ENCODE measurements around the gene ACSF2.
"Not testable (repeated sequence)": the region's sequence is repeated elsewhere in the genome, so short reads cannot be mapped to it uniquely, and the experiment has no call there.

The ACSF2 gene

DNA sequence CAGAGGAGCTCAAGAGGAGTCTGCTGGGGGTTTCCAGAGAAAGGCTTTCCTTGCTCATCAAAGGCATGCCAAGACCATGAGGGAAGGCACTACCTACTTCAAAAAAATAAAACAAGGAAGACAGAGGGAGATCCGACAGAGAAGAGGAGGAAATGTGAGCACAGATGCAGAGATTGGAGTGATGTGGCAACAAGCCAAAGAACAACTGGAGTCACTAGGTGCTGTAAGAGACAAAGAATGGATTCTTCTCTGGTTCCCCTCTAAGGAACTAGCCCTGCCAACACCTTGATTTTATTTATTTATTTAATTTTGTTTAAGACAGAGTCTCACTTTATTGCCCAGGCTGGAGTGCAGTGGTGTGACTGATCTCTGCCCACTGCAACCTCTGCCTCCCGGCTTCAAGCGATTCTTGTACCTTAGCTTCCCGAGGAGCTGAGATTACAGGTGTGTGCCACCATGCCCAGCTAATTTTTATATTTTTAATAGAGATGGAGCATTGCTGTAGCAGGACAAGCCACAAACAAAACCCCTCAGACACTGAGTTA, 13.8 kb upstream of the ACSF2 start:
- no peak for DNase-seq (ENCODE audit: low spot score)

DNA sequence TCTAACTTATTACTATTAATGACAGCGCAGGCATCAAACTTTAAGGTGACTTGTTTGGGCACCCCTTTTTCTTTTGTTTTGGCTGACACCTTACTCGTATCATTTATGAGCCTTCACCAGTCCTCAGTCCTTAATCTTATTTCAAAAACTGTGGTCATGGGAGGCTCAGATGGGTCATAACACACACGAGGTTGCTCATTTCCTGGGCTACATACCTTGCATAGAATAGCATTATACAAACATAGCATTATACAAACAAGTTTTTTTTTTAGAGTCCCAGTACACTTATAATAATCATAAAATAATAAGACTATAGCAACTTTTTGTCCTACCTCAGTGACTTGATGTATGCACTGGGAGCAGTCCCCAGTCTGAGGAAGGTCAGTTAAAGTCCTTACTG, 11.2 kb upstream of the ACSF2 start:
- DNase-seq (ENCODE audit: low spot score): no peak

DNA sequence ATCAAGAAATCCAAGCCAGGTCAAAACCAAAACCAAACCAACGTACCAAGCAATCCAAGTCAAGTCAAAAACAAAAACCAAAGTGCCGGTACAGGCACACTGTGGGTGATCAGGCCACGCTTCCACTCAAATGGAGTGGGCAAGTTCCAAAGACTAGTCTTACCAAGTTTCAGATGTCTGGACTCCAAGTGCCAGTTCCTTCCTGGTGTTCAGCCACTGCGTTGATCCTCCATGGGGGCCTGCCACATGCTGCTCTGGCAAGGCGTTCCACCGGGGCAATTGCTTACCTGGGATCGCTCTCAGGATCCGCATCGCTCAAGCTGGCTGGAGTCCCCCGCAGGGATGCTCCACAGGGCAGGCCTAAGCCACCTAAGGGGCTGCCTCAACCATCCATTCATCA, 6.4 kb upstream of the ACSF2 start:
- DNase-seq (ENCODE audit: low spot score): not testable (repeated sequence)

DNA sequence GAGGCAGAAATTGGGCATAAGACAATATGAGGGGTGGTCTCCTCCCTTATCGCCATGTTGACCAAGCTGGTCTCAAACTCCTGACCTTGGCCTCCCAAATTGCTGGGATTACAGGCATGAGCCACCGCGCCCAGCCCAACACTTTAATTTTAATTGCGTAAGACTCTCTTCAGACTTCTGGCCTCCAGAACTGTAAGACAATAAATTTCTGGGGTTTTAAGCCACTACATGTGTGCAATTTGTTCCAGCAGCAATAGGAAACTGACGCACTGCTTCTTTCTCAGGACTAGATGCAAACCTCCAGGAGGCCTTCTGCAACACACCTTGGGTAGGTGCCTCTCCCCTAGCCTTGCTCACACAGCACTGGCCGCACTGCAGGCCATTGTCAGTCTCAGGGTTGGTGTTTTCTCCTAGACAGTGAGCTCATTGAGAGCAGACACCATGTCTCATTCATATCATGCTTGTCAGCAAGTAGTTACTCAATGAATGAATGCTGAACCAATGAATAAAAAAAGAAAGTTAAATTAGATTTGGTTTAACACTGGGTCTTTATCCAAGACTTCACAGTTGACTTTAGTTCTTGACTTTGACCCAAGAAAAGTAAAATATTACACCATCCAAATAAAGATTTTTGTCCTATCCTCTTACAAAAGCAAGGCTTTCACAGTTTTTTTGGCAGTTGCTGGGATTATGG, 5.5 kb upstream of the ACSF2 start:
- DNase-seq (ENCODE audit: low spot score): no peak

DNA sequence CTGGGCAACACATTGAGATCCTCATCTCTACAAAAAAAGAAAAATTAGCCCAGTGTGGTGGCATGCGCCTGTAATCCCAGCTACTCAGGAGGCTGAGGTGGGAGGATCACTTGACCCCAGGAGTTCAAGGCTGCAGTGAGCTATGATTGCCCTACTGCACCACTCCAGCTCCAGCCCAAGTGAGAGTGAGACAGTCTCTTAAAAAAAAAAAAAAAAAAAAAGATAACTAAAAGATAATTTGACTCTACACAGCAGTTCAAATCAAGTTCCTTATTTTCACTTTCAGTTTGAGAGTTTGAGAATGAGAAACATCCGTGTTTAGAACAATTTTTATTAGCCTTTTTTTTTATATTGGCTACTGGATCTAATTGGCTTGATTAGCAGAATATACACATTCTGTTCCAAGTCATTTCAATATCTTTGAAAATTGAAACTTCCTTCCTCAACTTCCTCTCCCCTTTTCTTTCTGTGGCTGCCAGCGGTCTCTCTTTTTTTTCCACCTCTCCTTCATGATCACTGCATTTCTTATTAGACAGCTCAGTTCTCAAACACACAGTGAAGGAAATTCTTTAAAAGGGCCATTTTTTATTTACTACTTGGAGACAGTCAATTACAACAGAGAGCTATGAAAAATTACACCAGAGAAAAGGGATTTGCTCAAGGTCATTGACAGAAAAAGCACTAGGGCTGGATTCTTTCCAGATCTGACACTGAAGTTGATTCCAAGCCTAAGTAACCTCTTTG, 4.5 kb upstream of the ACSF2 start:
- DNase-seq (ENCODE audit: low spot score): no peak

DNA sequence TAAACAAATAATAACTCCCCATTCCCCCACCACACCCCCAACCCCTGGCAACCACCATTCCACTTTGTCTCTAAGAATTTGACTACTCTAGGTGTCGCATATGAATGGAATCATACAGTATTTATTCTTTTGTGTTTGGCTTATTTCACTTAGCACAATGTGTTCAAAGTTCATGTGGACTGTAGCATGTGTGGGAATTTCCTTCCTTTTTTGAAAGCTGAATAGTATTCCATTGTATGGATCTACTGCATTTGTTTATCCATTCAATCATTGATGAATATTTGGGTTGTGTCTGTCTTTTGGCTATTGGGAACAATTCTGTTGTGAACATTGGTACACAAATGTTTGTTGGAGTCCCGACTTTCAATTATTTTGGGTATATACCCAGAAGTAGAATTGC, 3.3 kb upstream of the ACSF2 start:
- DNase-seq (ENCODE audit: low spot score): no peak

DNA sequence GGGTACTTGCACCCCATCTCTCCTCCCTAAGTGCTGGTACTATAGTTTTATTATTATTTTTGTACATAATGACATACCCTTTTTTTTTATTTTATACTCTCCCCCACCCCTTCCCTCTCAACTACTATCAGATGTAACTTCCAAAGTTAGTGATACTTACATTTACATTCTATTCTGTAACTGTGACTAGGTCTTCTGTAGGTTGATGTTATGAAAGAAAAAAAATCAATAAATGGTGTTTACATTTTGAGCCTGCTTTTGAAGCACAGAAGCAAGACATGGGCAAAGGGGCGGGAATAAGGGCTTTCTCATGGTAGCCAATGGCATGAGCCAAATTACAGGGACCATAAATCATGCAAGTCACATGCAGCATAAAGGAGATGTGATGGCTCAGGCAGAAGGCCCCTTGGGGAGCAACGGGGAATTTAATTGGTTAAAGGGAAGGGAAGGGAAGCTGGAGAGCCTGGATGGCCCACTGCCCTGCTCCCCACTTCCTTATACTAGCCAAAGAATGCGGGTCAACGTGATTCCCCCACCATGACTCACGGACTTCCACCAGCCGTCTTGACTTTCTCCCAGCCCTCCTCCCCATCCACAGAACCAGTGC, 2.4 kb upstream of the ACSF2 start:
- no peak for DNase-seq (ENCODE audit: low spot score)

DNA sequence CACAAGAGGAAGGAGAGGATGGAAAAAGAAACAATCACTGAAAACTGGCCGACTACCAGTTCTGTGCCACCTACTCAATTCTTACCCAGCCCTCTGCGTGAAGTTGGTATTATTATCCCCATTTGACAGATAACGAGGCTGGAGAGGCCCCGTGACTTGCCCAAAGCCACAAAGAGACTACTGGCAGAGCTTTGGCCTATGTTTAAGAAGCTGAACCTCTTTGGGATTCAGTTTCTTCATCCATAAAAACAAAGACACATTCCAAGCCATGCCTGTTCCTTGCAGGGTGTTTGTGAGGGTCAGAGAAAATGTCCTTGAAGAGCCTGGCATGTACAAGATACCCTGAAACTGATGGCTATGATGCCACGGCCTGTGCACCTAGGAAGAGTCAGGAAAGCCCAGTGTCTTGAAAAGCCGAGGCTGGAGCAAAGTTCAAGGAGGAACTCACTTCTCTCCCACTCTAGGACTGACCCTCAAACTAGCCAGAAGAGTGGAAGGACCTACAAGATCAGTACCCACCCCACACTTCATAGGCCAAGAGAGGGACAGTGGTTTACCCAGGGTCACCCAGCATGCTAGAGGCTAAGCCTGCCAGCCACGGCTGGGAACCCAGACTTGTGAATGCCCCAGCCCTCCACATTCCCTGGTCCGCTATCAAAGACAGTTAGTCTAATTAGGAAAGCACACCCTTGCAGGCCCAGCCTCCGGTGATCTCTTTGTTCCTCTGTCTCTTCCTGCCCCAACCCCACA, 1.6 kb upstream of the ACSF2 start:
- DNase-seq (ENCODE audit: low spot score): no peak

DNA sequence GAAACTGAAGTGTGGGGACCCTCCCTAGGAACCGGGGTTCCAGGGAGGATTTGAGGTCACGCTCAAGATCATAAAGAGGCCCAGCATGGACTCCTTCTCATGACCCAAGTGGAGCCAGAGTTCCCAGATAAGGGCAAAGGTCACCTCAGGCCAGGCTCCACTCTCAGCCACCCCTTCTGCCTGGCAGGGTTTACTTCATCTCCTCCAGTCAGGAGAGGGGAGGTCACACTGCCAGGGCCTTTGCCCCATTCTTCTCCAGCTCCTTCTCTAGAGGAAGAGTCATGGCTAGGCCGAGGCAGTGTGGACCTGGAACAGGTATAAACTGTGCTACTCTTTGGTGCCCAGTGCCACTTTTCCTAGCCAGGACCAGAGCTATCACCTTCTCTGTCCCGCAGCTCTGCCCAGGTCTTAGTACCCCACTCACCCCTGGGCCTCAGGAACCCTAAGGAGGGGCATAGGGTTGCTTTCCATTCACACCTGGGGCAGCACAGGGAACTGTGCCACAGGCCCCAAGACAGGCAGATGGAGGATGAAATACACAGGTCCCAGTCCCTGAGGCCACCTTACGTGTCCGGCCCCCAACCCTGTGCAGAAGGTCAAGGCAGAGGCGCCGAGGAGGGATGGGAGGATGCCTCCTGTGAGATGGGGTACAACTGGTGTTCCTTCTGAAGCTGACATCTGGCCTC, 879 bp upstream of the ACSF2 start:
- DNase-seq (ENCODE audit: low spot score): no peak

DNA sequence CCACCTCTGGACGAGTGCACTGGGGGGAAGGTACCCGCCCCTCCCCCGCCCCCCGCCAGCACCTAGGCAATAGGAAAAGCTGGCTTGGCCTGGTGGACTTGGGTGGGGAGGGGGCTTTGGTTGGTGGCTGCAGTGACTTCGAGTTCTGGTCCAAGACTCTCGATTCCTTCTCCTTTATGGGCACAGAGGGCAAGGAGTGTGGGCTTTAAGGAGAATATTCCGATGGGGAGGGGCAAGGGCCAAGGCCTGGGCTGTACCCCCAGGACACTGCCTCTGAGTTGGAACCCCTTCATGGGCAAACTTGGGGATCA, 409 bp downstream of the ACSF2 start:
- DNase-seq (ENCODE audit: low spot score): no peak

DNA sequence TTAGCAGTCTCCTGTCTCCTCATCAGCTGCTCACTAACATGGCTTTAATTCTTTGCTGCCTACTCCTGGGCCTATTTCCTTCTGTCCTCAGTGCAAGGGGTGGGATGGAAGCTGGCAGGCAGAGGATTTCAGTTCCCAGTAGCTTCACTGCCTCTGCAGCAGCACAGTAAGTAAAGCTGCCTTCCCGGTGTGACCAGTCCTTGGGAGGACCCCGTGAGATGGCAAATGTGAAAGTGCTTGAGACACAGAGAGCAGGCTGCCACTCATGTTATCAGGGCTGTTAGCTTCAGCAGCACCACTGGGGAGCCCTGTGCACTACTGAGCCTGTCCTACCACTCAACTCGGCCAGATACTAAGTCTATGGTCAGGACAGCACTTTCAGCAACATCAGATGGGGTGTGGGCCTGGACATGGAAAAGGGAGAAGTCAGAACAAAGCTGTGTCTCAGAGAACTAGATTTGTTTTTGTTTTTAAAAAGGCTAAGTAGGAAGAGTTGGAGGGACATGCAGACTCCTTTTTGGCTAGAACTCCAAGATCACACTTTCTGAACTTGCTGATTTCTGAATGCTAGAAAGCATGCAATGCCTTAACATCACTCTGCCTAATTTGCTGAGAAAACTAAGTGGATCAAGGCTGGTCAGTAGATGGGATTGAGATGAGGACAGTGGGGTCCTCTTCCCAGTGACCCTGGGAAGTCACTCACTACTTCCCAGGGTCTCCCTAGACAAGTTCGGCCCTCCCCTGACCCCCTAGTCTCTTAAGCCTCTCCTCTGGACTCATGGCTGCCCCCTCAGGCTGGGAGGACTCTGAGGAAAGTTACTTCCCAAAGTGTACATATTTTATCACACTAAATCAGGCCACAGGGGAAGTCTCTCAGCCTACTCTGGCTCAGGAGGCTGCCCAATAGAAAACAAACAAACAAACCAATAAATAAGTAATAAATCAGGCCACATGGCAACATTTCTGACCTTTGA, 1.1 kb downstream of the ACSF2 start:
- DNase-seq (ENCODE audit: low spot score): peak; percentile 34

DNA sequence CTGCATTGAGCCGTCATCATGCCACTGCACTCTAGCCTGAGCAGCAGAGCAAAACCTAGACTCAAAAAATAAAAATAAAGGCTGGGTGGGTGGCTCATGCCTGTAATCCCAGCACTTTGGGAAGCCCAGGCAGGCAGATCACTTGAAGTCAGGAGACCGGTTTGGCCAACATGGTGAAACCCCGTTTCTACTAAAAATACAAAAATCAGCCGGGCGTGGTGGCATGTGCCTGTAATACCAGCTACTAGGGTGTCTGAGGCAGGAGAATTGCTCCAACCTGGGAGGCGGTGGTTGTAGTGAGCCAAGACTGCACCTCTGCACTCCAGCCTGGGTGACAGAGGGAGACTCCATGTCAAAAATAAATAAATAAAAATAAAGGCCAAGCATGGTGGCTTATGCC, 2.1 kb downstream of the ACSF2 start:
- DNase-seq (ENCODE audit: low spot score): not testable (repeated sequence)

DNA sequence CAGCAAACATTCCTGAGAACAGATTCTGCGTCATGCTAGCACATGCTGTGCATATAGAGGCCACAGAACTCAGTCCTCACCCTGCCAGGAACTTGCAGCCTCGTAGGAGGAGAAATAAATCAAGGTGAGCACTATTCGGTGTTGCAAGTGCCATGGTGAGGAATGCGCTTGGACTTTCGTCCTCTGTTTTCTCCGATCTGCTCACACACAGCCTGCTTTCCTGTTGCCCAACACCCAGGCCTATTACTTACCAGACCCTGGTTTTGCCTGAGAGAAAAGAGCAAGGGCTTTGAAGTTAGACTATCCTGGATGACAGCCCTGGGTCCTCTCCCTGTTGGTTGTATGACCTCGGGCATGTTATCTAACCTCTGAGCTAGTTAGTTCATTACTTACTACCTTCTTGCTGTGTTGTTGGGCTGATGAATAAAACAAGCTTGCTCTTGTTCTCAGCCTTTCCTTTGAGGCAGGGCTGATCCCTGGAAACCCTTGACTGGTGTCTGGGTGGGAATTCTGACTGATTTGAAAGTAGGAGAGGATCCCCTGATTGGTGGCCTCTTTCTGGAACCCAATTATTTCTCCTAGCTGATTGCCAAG, 2.9 kb downstream of the ACSF2 start:
- DNase-seq (ENCODE audit: low spot score): no peak

DNA sequence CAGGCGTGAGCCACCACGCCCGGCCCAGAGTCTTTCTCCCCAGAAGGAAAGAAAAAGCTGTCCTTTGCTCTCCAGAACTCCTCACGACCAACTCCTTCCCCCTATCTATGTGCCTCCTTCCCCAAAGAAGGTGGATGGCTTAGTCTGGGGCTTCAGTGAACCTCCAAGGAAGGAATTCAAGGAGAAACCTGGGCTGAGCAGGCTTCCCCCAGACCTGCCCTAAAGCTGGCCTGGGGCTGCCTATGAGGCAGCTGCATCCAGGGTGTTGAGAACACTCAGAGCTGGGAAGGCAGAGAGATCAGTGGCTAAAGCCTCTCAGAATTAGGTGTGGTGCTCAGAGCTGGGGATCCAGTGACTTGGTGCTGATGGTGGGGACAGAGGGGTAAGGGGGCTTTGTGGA, 3.8 kb downstream of the ACSF2 start:
- DNase-seq (ENCODE audit: low spot score): no peak

DNA sequence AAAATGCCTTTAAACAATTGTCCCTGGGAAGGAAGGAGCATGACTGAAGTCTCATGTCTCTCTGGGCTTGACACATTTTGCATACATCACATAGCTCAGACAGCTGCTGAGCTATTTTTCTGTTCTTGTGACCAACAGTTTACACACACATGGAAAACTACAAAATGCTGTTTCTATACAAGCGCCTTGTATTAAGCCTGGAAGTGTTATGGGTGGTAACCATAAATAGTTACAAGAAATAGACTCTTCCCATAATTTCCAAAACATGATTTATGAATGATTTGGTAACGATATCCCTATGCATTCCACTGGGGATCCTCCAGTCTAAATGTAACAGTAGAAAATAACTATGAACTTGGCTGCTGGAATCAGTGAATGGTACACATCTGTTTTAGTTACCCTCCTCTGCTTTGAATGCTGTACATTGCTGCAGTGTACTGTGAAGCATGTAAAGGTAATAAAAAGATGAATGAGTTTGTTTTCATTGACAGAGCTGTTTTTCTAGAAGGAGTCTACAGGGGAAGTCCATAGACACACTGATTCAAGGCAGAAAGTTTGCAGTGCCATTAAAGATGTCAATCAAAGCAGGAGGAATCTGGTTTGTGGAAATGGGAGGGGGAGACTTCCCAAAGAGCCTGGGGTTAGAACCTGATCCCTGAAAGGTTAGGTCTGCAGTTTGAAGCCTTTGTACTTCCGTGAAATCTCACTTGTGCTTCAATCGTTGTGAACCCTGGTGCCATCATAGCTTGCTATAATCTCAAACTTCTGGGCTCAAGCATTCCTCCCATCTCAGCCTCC, 5.0 kb downstream of the ACSF2 start:
- no peak for DNase-seq (ENCODE audit: low spot score)

DNA sequence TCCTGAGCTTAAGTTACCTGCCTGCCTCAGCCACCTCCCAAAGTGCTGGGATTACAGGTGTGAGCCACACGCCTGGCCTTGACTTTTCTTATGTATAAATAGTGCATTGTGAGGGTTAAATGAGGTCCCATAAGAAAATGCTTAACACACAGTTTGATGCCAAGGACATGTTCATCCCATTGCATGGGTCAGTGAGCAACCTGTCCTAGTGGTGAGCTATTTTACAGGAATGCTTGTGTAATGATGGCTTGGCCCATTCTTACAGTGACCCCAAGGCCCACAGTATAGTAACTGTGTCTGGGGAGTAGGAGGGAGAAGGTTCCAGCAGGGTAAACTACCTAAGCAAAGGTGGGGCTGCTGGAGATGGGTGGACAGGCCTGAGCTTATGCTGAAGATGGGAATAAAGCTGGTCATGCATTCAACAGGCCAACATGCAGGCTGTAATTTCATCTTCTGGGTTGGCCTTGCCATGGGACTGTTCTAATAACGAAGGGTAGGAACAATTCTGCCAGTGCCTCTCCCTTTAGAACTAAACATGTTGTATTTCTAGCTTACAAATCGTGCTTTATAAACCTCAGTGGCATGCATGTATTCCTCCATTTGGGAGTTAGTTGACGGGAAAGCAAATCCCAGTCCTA, 6.2 kb downstream of the ACSF2 start:
- no peak for DNase-seq (ENCODE audit: low spot score)

DNA sequence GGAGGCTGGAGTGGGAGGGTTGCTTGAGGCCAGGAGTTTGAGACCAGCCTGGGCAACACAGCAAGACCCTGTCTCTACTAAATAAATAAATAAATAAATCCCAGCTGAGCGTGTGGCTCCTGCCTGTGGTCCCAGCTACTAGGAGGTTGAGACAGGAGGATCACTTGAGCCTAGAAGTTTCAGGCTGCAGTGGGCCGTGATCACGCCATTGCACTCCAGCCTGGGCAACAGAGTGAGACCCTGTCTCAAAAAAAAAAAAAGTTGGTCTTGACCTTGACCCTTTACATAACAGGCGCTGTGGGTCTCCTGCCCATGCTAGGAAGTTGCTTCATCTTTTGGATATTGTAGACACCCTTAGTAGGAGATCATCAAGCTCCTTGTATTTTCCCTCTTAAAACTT, 11.4 kb downstream of the ACSF2 start:
- no peak for DNase-seq (ENCODE audit: low spot score)

DNA sequence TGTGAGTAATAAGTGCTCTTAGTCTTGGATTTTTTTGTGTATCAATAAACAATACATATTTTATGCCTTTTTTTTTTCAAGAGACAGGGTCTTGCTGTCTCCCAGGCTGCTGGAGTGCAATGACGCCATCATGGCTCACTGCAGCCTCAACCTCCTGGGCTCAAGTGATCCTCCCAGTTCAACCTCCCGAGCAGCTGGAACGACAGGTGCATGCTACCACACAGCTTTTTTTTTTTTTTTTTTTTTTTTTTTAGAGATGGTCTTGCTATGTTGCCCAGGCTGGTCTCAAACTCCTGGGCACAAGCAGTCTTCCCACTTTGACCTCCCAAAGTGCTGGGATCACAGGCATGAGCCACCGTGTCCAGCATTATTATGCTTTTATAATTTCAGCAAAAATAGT, 13.0 kb downstream of the ACSF2 start:
- no peak for DNase-seq (ENCODE audit: low spot score)

Data from Ammon's horn (tissue), 1 donor.